Body of pancreas (tissue), 4 donors: ENCODE data around the gene TGFBR3.

ENCODE experiments used
- CTCF ChIP-seq, 7 experiments: fragments of 450-650 bp in 4 of 7; fragments of 200-600 bp in 3 of 7; sonication (generic) in 3 of 7; IDR thresholded peaks; one replicate each; pipeline ENCODE4 v1.5.1; 2016 to 2019; ENCODE audit warnings: antibody characterized with exemption in 7 of 7
- POLR2A ChIP-seq, 3 donors: fragments of 450-650 bp; IDR thresholded peaks; one replicate each; pipeline ENCODE4 v1.6.1; 2016; ENCODE audit warnings: antibody characterized with exemption in 3 of 3, mild to moderate bottlenecking in 2 of 3

- TF ChIP-seq CTCF (IDR thresholded peaks at IDR 0.05) (no peak), POLR2A (IDR thresholded peaks at IDR 0.05) (no peak)
These were observed 103.9 kb downstream of the TGFBR3 start for GRCh38 chr1:91781901-91782622.
